GM13976 (cell line): ENCODE measurements around the gene TARBP1.
"Not testable (repeated sequence)": the region's sequence is repeated elsewhere in the genome, so short reads cannot be mapped to it uniquely, and the experiment has no call there.

Experiments
- DNase-seq: peaks from one replicate; pipeline ENCODE4 v3.0.0; 2012; ENCODE audit warnings: low spot score
- CTCF ChIP-seq: IDR thresholded peaks from 2 replicates; pipeline ENCODE4 v1.5.1; 2012; ENCODE audit warnings: borderline replicate concordance, mild to moderate bottlenecking; ENCODE audit not compliant: insufficient read depth; ENCODE audit errors: extremely low read depth, missing control alignments, control extremely low read depth
- in situ Hi-C: fragments of 300-500 bp; cut with MboI; formaldehyde crosslinking; loops from one replicate; pipeline ENCODE4 v1.12.0; 2022; ENCODE audit warnings: low sequenced_read_pairs, mixed read lengths, inconsistent platforms; ENCODE audit not compliant: unreplicated experiment

TARBP1 gene

GRCh38 chr1:234512451-234512861 lies 33.5 kb upstream of the TARBP1 start:
- DNase-seq, result no peak
- in situ Hi-C loops, result no loop called here
- no peak for TF ChIP-seq CTCF

- in situ Hi-C loops, result no loop called here
- no peak for TF ChIP-seq CTCF
- DNase-seq, result no peak
These were observed 30.7 kb upstream of the TARBP1 start for GRCh38 chr1:234509457-234510328.

GRCh38 chr1:234507626-234508387 lies 28.8 kb upstream of the TARBP1 start:
- in situ Hi-C loops, result no loop called here
- DNase-seq, result no peak

GRCh38 chr1:234507089-234507488 lies 28.1 kb upstream of the TARBP1 start:
- no peak for TF ChIP-seq CTCF
- in situ Hi-C loops, result no loop called here
- DNase-seq, result no peak

More at GRCh38 chr1:234507626-234508387, 28.8 kb upstream of the TARBP1 start:
- TF ChIP-seq CTCF, result no peak

- no peak for DNase-seq
- in situ Hi-C loops, result no loop called here
- no peak for TF ChIP-seq CTCF
These were observed 26.8 kb upstream of the TARBP1 start for GRCh38 chr1:234505769-234506102.

- TF ChIP-seq CTCF, result no peak
- DNase-seq, result no peak
- in situ Hi-C loops, result no loop called here
These were observed 26.2 kb upstream of the TARBP1 start for GRCh38 chr1:234504969-234505768.

GRCh38 chr1:234504251-234504650 lies 25.3 kb upstream of the TARBP1 start:
- in situ Hi-C loops, DNase-seq: not testable (repeated sequence)
